ENCODE data around the gene USP21. TPM values are rescaled to one million over a fixed set of nuclear protein-coding genes. Genes with fewer than 3 reads are reported as not detected.
A peak's percentile ranks its signal among the peaks of the same experiment; 100 is the strongest.

The USP21 gene
- total and polyA plus RNA-seq, 9 of the 15 experiments (the other 6 are each of a cell fraction or from before 2014, with no cell fraction given), result 4.9 to 52.4 (median 21.6) TPM

GRCh38 chr1:161201836-161202712 lies 42.8 kb downstream of the USP21 start, which contains the start of gene NDUFS2 (continued):
- TF ChIP-seq MGA (IDR thresholded peaks at IDR 0.05) (no peak; the same call in 1 of the 2 replicates), ZNF121 (CRISPR knock-in tag; conservative IDR thresholded peaks at IDR 0.05) (no peak), RFX5 (IDR thresholded peaks at IDR 0.05; ENCODE audit: low read depth, low read length) (no peak), MYC (IDR thresholded peaks at IDR 0.05; ENCODE audit: low read depth, low read length) (peak; percentile 69; the same call in 1 of the 2 replicates), MYC (CRISPR knock-in tag; IDR thresholded peaks at IDR 0.05; ENCODE audit: borderline replicate concordance, low read depth) (no peak), HDAC8 (tag; IDR thresholded peaks at IDR 0.05) (no peak), RBM34 (IDR thresholded peaks at IDR 0.05; ENCODE audit: borderline replicate concordance, insufficient read depth, low read length) (no peak), CBX3 (IDR thresholded peaks at IDR 0.05; ENCODE audit: borderline replicate concordance in 1 of 2, low read length in 2 of 2) (no peak), TBP (optimal IDR thresholded peaks at IDR 0.05; ENCODE audit: low read depth, low read length) (peak; percentile 92), SMAD4 (CRISPR knock-in tag; conservative IDR thresholded peaks at IDR 0.05) (peak; percentile 8), TAL1 (IDR thresholded peaks at IDR 0.05) (no peak), MXI1 (IDR thresholded peaks at IDR 0.05; ENCODE audit: low read depth, low read length) (no peak), CHCHD3 (CRISPR knock-in tag; IDR thresholded peaks at IDR 0.05) (no peak), CREM (IDR thresholded peaks at IDR 0.05; ENCODE audit: low read depth) (peak; percentile 89), ZNF696 (CRISPR knock-in tag; conservative IDR thresholded peaks at IDR 0.05) (no peak), ZNF146 (CRISPR knock-in tag; IDR thresholded peaks at IDR 0.05; ENCODE audit: unreplicated experiment) (no peak), ZNF311 (CRISPR knock-in tag; IDR thresholded peaks at IDR 0.05) (0 out of 2 replicates have a peak, but pooled peaks have one; percentile 51), TAF15 (IDR thresholded peaks at IDR 0.05; ENCODE audit: low read depth, low read length) (no peak)
